GM19238 (cell line): ENCODE results near the gene SBDS.
A peak's percentile ranks its signal among the peaks of the same experiment; 100 is the strongest.
"Not testable (repeated sequence)": the region's sequence is repeated elsewhere in the genome, so short reads cannot be mapped to it uniquely, and the experiment has no call there.

Experiments
- DNase-seq: peaks from one replicate; pipeline ENCODE4 v3.0.0; 2011; ENCODE audit warnings: low spot score; ENCODE audit not compliant: insufficient read length

Gene SBDS

GRCh38 chr7:66996444-66997191 is 1.2 kb upstream of the SBDS start, which contains the start of gene TYW1:
TSS of gene TYW1 (plus strand) at chr7:66996833. CDS start at chr7:66996979, 146 bp downstream.
- DNase-seq, result peak; percentile 51

DNA sequence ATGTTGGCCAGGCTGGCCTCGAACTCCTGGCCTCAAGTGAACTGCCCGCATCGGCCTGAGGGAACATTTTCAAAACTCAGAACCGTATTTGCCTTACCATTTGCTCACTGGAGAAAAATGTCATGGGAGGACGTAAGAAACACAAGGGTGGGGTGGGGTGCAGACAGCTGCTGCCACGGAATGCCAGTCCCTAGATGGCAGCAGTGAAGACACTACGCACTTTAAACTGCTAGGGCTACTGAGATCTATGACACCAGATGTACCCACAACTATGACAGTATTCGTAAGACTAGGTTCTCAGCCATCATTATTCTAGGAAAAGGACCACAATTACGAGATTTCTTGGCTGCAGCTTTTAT is 716 bp downstream of the SBDS start:
- DNase-seq, result not testable (repeated sequence)

DNA sequence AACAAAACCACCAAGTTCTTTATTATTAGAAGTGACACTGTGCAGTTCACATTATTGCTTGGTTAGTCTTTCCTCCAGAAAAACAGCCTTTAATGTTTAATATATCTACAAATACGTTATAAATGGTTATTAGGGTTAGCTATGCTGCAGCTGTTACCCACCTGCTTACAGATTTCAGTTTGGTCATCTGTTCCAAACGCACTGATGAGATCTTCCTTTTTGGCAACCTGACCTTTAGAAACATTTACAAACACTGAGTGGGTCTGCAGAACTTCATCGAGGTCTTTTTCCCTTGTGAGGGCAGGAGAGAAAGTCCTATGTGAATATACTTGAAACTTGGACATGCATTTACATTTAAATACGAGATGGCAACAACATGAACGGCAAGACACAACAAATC is 1.3 kb downstream of the SBDS start:
- DNase-seq, result not testable (repeated sequence)

GRCh38 chr7:66989552-66989951 is 5.8 kb downstream of the SBDS start:
- DNase-seq, result not testable (repeated sequence)

- not testable (repeated sequence) for DNase-seq
Observed at GRCh38 chr7:66980336-66980735, 15.1 kb downstream of the SBDS start.

GRCh38 chr7:66979013-66979412 is 16.4 kb downstream of the SBDS start:
- not testable (repeated sequence) for DNase-seq

DNA sequence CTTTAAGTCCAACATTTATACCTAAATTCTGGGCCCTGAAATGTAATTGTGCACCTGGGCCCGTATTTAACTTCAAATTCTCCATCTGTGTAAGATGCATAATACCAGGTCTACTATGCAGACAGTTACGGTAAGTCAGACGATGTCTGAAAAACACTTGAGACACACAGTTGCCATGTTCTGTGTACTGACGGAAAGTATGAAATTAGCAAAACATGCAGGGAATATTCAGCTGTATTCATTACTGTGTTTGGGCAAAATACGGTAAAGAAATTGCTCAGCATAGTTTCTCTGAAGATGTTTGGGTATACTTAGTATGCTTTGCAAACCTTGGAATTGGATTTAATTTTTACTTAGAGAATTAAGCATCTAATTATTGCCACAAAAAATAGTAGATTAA is 17.1 kb downstream of the SBDS start:
- not testable (repeated sequence) for DNase-seq

DNA sequence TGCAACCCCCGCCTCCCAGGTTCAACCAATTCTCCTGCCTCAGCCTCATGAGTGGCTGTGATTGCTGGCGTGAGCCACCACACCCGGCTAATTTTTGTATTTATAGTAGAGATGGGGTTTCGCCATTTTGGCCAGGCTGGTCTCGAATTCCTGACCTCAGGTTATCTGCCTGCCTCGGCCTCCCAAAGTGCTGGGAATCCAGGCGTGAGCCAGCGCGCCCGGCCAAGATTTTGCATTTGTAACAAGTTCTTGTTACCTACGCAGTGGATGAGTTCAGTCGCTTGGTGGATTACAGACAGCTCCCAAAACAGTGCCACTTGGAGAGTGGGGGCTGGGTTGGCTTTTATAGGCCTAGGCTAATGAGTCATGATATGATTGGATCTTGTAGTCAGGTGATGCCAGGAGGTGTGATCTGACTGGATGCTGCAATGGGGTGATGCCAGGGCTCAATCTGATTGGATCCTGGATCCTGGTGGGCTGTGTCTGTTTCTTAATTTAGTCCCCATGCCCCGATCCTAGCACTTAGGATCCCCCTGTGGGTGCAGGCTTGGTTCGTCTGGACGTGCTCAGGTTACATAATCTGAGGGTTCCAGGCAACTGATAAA is 20.3 kb downstream of the SBDS start:
- no peak for DNase-seq

- DNase-seq, result no peak
Observed at GRCh38 chr7:66970310-66970709, 25.1 kb downstream of the SBDS start.

DNA sequence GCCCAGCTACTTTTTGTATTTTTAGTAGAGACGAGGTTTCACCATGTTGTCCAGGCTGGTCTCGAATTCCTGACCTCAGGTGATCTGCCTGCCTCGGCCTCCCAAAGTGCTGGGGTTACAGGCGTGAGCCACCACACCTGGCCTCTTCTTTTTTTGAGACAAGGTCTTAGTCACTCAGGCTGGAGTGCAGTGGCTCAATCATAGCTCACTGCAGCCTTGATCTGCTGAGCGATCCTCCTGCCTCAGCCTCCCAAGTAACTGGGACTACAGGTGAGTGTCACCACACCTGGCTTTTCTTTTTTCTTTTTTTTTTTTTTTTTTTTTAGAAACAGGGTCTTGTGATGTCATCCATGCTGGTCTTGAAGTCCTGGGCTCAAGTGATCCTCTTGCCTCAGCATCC is 26.4 kb downstream of the SBDS start:
- DNase-seq, result not testable (repeated sequence)

DNA sequence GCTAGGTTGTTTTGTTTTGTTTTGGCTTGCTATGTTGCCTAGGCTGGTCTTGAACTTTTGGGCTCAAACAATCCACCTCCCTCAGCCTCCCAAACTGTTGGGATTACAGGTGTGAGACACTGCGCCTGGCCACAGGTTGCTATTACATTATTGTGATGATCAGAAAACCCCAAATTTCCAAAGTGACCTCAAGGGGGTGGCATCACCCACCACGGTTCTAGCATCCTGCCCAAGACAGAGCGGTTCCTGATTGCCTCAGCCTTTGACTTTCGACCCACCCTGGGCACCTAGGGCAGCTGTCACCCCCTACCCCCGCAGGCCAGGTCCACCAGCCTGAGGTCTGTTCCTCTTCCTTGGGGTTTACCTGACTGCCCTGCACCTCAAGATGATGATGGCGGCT is 28.4 kb downstream of the SBDS start:
- DNase-seq, result no peak

- DNase-seq, result no peak
Observed at GRCh38 chr7:66964411-66964810, 31.0 kb downstream of the SBDS start.

GRCh38 chr7:66961096-66961495 is 34.3 kb downstream of the SBDS start:
- no peak for DNase-seq

GRCh38 chr7:66960192-66960591 is 35.2 kb downstream of the SBDS start:
- no peak for DNase-seq

- DNase-seq, result no peak
Observed at GRCh38 chr7:66958538-66959350, 36.6 kb downstream of the SBDS start.

DNA sequence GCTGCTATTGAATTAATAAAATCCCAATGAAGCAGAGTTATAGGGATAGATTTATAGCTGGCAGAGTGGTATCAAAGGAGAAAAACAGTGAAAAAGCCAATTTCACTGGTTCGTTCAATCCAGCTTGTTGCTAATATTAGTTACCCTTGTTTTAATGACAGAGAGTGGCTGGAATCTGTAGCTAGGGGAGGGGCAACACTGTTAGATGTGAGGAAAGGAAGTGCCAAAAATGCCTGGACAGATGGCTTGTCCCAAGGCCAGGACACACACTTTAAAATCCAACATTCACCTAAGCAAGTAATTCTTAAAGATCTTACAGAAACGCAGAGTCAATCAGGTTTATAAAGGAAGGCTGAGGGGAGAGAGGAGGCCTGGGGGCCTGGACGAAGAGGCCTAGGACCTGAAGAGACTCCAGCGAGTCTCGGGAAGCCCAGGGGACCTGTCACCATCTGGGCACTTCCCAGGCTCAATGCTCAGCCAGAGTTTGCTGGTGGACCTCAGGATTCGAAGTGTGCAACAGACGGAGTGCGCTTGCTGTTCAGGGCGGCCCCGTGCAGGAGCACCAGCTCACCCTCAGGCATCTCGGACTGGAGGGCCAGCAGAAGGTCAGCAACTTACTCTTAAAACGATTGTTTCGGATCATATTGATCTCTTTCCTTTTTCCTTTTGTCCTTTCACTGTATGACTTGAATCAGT is 37.6 kb downstream of the SBDS start:
- DNase-seq, result no peak

GRCh38 chr7:66953044-66953427 is 42.4 kb downstream of the SBDS start:
- no peak for DNase-seq

DNA sequence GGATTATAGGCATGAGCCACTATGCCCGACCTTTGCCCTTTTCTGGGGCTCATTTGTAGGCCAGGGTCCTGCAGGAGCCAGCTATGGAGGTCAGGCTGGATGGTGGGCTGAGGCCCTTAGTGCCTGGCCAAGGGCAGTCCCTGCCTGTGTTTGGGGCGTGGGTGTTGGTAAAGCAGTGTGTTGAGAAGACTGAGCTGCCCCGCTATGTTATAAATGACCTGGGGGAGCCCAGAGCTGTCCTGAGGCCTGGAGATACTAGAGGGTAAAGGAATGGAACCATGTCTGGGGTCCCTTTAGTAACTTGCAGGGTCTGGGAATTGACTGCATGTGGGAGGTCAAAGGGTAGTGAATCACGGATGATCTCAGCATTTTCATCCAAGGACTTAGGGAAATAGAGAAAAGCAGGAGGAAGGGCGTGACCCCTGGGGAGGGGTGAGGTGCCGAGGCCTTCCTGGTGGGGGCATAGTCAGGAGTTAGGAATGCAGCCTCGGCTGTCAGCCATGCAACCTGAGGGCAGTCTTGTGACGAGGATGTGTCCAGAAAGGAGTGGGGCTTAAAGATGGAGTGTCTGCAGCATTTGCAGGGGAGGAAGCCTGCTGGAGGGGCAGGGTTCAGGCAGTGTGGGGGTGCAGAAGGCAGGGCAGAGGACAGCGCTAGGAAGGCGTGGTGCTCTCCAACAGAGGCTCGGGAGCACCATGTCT is 42.9 kb downstream of the SBDS start:
- no peak for DNase-seq

DNA sequence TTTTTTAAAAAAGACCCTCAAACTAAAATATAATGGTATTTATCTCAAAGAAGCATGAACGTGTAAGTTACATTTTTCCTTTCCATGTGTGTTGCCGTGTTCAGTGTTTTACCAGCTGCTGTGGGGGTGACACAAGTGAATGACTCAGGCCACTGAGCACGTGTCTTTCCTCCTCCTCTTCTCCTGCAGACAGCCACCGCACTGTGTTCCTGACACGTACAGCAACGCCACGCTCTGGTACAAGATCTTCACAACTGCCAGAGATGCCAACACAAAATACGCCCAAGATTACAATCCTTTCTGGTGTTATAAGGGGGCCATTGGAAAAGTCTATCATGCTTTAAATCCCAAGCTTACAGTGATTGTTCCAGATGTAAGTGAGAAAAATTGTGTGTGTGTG is 44.6 kb downstream of the SBDS start:
- no peak for DNase-seq

GRCh38 chr7:66950311-66950710 is 45.1 kb downstream of the SBDS start:
- DNase-seq, result no peak

GRCh38 chr7:66948480-66949109 is 46.8 kb downstream of the SBDS start:
- no peak for DNase-seq
